Astrocyte (in vitro differentiated cells and primary cell): ENCODE results near the gene TNFRSF1A. TPM values are rescaled to one million over a fixed set of nuclear protein-coding genes. Genes with fewer than 3 reads are reported as not detected.
A peak's percentile ranks its signal among the peaks of the same experiment; 100 is the strongest.

Source experiments
- DNase-seq: peaks from one replicate; pipeline ENCODE4 v3.0.0-alpha.2; 2010; ENCODE audit warnings: low read depth
- FAIRE-seq: peaks from 2 replicates; lab custom pipeline; 2011; peaks lifted over from hg19 to GRCh38; lab: Jason Lieb, UNC
- H2AFZ ChIP-seq: 2 replicates; pipeline ENCODE4 v1.6.0; 2012; ENCODE audit warnings: low read depth, low read length, inconsistent platforms
- H3K27ac ChIP-seq: 2 replicates; pipeline ENCODE4 v1.5.1; 2011; ENCODE audit warnings: low read depth, low read length, inconsistent platforms
- H3K27me3 ChIP-seq: 2 replicates; pipeline ENCODE4 v1.6.0; 2011; ENCODE audit warnings: low read length, inconsistent platforms; ENCODE audit not compliant: insufficient read depth
- H3K36me3 ChIP-seq: 2 replicates; pipeline ENCODE4 v1.5.1; 2011; ENCODE audit warnings: low read length, inconsistent platforms; ENCODE audit not compliant: insufficient read depth
- H3K4me1 ChIP-seq: 2 replicates; pipeline ENCODE4 v1.5.1; 2011; ENCODE audit warnings: low read length, inconsistent platforms; ENCODE audit not compliant: insufficient read depth
- H3K4me2 ChIP-seq: 2 replicates; pipeline ENCODE4 v1.6.0; 2012; ENCODE audit warnings: low read length, inconsistent platforms
- H3K4me3 ChIP-seq: 2 replicates; pipeline ENCODE4 v1.5.1; 2011; ENCODE audit warnings: low read depth, mild to moderate bottlenecking, low read length, inconsistent platforms; ENCODE audit not compliant: insufficient read depth
- H3K79me2 ChIP-seq: 2 replicates; pipeline ENCODE4 v1.6.0; 2012; ENCODE audit warnings: mild to moderate bottlenecking, low read length, inconsistent platforms; ENCODE audit not compliant: insufficient read depth
- H3K9ac ChIP-seq: 2 replicates; pipeline ENCODE4 v1.6.0; 2012; ENCODE audit warnings: mild to moderate bottlenecking, low read length, inconsistent platforms
- H3K9me3 ChIP-seq: 2 replicates; pipeline ENCODE4 v1.5.1; 2012; ENCODE audit warnings: low read depth, mild to moderate bottlenecking, low read length, inconsistent platforms; ENCODE audit not compliant: insufficient read depth
- H4K20me1 ChIP-seq: 2 replicates; pipeline ENCODE4 v1.6.0; 2012; ENCODE audit warnings: low read length, inconsistent platforms; ENCODE audit not compliant: insufficient read depth
- H3K27ac Mint-ChIP-seq: one replicate; pipeline ENCODE4 v1.8.0; 2021; ENCODE audit warnings: mild to moderate bottlenecking, mixed read lengths; ENCODE audit not compliant: unreplicated experiment
- H3K27me3 Mint-ChIP-seq: one replicate; pipeline ENCODE4 v1.8.0; 2021; ENCODE audit warnings: low read depth, mixed read lengths; ENCODE audit not compliant: unreplicated experiment
- H3K36me3 Mint-ChIP-seq: one replicate; pipeline ENCODE4 v1.8.0; 2021; ENCODE audit warnings: low read depth, mixed read lengths; ENCODE audit not compliant: unreplicated experiment
- H3K4me1 Mint-ChIP-seq: one replicate; pipeline ENCODE4 v1.8.0; 2021; ENCODE audit warnings: low read depth, mixed read lengths; ENCODE audit not compliant: unreplicated experiment
- H3K4me3 Mint-ChIP-seq: one replicate; pipeline ENCODE4 v1.8.0; 2021; ENCODE audit warnings: mild to moderate bottlenecking, moderate library complexity, mixed read lengths; ENCODE audit not compliant: unreplicated experiment
- H3K9me3 Mint-ChIP-seq: one replicate; pipeline ENCODE4 v1.8.0; 2021; ENCODE audit warnings: mild to moderate bottlenecking, mixed read lengths; ENCODE audit not compliant: unreplicated experiment
- CTCF ChIP-seq: IDR thresholded peaks from 2 replicates; pipeline ENCODE4 v1.5.1; 2011; ENCODE audit warnings: low read depth, mild to moderate bottlenecking, inconsistent platforms, low read length, moderate library complexity; ENCODE audit not compliant: insufficient read depth
- EZH2 ChIP-seq: IDR thresholded peaks from 2 replicates; pipeline ENCODE4 v1.6.1; 2012; ENCODE audit warnings: mild to moderate bottlenecking, low read length, inconsistent platforms; ENCODE audit not compliant: insufficient read depth
- total RNA-seq: library from RNA; stranded (reverse); gene quantifications from 2 replicates; pipeline ENCODE4 v1.2.1, GENCODE V29; 2021

TNFRSF1A gene
- total RNA-seq, 1 donor from 2014 or later: 118 TPM

- no peak for TF ChIP-seq EZH2
- no peak for TF ChIP-seq CTCF
- FAIRE-seq: no peak
- no peaks in the 10 kb centered on the region for H3K27me3 Mint-ChIP-seq
- H2AFZ ChIP-seq: no peak overlapping the region
- no peaks in the 10 kb centered on the region for H4K20me1 ChIP-seq
- no peak overlapping the region for H3K27ac Mint-ChIP-seq
- DNase-seq: no peak
- no peak overlapping the region for H3K9ac ChIP-seq
- no peak overlapping the region for H3K4me2 ChIP-seq
- H3K27ac ChIP-seq: no peak overlapping the region
- H3K4me3 ChIP-seq: no peak overlapping the region
- H3K36me3 Mint-ChIP-seq: peaks cover 2% of the 10 kb centered on the region
- no peaks in the 10 kb centered on the region for H3K27me3 ChIP-seq
- peaks cover 30% of the 10 kb centered on the region for H3K4me1 ChIP-seq
- no peak overlapping the region for H3K4me3 Mint-ChIP-seq
- H3K79me2 ChIP-seq: no peaks in the 10 kb centered on the region
- H3K9me3 ChIP-seq: no peaks in the 10 kb centered on the region
- no peaks in the 10 kb centered on the region for H3K9me3 Mint-ChIP-seq
- no peaks in the 10 kb centered on the region for H3K36me3 ChIP-seq
- H3K4me1 Mint-ChIP-seq: peaks cover 22% of the 10 kb centered on the region
These were observed 26.4 kb upstream of the TNFRSF1A start for GRCh38 chr12:6367969-6368892.

- H3K36me3 ChIP-seq: no peaks in the 10 kb centered on the region
- no peaks in the 10 kb centered on the region for H4K20me1 ChIP-seq
- Mint-ChIP-seq H3K27me3 (no peaks in the 10 kb centered on the region), H3K9me3 (no peaks in the 10 kb centered on the region), H3K36me3 (peaks cover 2% of the 10 kb centered on the region), H3K4me1 (peaks cover 13% of the 10 kb centered on the region), H3K27ac (no peak overlapping the region), H3K4me3 (no peak overlapping the region)
- no peak for TF ChIP-seq EZH2
- peak; percentile 30 for TF ChIP-seq CTCF
- H3K4me2 ChIP-seq: no peak overlapping the region
- H3K79me2 ChIP-seq: no peaks in the 10 kb centered on the region
- FAIRE-seq (no peak), DNase-seq (no peak)
- no peak overlapping the region for H3K4me3 ChIP-seq
- no peaks in the 10 kb centered on the region for H3K9me3 ChIP-seq
- H3K27me3 ChIP-seq: no peaks in the 10 kb centered on the region
- H3K27ac ChIP-seq: no peak overlapping the region
- H3K9ac ChIP-seq: no peak overlapping the region
- H2AFZ ChIP-seq: no peak overlapping the region
- peaks cover 23% of the 10 kb centered on the region for H3K4me1 ChIP-seq
These were observed 25.4 kb upstream of the TNFRSF1A start for GRCh38 chr12:6367065-6367968.
